GM21447 (cell line): Measurements from ENCODE around the gene TRAPPC11.
A peak's percentile ranks its signal among the peaks of the same experiment; 100 is the strongest.

ENCODE experiments used
- ATAC-seq: cut with Tn5 transposase; IDR thresholded peaks from one replicate; pipeline ENCODE4 v1.9.1; 2021; ENCODE audit not compliant: unreplicated experiment

Gene TRAPPC11

DNA sequence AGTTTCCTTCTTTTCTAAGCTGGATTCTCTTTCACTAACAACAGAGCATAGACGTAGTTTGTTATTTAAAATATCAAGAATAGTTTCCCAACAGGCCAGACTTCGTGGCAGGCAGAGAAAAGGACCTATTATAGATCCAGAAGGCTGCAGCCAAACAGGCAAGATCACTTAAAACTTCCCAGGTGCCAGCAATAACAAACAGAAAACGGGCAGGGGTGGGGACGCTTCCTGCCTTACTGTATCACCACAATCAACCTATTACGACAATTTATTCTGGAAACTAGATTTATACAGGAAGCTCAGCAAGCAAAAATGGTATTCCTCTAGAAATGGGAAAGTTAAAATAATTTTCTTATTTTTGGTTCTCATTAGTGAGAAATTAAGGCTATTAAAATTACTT, 22.2 kb upstream of the TRAPPC11 start:
- no peak for ATAC-seq

GRCh38 chr4:183637461-183637860, 21.6 kb upstream of the TRAPPC11 start:
- ATAC-seq, result no peak

DNA sequence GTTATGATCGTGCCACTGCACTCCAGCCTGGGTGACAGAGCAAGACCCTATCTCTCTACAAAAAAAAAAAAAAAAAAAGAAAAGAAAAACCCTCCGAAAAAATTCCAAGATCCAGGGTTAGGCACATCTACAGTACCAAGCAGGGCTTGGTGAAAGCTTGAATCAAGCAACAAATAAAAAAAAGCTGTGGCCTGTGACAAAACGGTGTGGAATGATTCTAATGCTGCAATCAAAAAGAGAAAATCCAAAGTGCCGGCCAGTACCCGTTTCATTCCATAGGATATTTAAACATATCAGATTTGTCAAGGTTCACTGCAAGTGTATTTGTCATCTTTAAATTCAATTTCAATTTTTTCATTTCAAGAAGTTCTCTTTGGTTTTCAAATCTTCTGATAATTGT, 20.7 kb upstream of the TRAPPC11 start:
- ATAC-seq, result no peak

- ATAC-seq, result no peak
Measured at GRCh38 chr4:183639291-183639690, 19.8 kb upstream of the TRAPPC11 start.

- ATAC-seq, result no peak
Measured at GRCh38 chr4:183645326-183645725, 13.8 kb upstream of the TRAPPC11 start.

DNA sequence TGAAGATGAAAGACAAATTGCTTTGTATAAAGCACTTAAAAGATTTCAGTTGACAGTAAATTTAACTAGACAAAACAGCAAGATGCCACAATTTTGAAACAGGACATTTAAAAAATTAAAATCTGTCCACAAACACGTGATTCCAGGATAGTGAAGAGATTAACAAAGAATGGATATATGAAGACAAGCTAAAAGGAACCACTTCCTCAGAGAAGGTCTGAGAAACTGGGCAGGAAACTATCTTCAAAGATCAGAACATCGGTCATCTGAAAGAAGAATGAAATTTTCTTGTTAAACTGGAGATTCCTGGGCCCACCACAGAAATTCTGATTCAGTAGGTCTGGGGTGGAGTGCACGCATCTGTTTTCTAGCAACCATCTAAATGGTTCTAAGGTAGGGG, 1.5 kb upstream of the TRAPPC11 start:
- no peak for ATAC-seq

DNA sequence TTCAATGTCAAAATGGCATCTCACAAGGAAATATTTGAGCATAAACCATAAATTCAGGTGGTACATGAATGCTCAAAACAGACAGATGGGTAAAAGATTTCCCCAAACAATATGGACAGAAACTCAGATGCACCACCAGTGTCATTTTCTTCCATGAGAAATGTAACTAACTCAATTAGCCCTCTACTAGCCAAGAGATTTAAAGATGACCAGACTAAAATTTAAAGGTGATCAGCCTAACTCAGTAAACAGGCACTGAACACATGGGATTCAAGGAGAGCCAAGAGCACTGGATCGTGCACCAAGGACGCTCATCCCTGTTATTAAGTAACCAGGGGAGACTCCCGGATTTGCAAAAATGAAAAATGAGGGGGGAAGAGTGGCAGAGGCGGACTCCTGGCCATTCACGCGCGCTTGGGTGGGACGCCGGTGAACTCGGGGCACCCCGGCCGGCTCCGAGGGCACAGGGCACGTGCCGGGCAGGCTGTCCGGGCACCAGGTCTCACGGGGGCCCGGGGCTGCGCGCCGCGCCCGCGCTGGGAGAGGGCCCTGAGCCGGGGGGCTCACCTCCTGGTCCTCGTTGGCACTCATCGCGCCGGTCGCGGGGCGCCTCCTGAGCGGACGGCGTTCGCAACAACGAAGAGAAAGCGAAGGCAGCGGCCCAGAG, 598 bp upstream of the TRAPPC11 start:
- peak; percentile 28 for ATAC-seq

- no peak for ATAC-seq
Measured at GRCh38 chr4:183659872-183660242, 764 bp downstream of the TRAPPC11 start.

DNA sequence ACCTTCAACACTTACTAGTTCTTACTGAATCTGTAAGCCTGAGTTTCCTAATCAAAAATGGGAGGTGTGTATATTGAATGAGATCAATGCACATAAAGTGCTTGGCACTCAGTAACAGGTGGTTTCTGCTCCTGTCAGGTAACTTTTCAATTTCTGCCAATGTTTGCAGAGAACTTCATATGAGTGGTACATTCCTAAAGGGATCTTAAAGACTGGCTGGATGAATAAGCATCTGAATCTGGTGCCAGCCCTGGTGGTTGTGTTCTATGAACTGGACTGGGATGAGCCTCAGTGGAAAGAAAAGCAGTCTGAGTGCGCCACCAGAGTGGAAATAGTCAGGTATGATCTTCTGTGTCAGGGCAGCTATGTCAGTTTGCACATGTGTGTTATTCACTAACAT, 7.0 kb downstream of the TRAPPC11 start:
- ATAC-seq, result no peak

GRCh38 chr4:183670251-183670650, 11.2 kb downstream of the TRAPPC11 start:
- no peak for ATAC-seq

- ATAC-seq, result no peak
Measured at GRCh38 chr4:183670960-183671555, 12.0 kb downstream of the TRAPPC11 start.

- no peak for ATAC-seq
Measured at GRCh38 chr4:183674153-183674552, 15.1 kb downstream of the TRAPPC11 start.

DNA sequence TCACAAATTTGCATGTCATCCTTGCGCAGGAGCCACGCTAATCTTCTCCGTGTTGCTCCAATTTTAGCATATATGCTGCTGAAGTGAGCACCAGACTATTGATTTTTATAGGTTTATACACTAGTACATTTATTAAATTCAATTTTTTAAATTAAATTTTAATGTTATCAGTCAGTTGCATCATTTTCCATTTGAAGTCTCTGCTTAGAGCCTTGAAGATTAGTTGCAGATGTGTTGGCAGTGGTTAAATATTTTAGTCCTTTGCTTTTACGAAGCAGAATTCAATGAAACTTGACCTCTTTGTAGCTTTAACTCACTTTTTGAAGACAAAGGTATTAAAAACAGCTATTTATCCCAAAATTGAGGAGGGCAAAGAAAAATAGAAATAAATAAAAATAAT, 16.5 kb downstream of the TRAPPC11 start:
- no peak for ATAC-seq

DNA sequence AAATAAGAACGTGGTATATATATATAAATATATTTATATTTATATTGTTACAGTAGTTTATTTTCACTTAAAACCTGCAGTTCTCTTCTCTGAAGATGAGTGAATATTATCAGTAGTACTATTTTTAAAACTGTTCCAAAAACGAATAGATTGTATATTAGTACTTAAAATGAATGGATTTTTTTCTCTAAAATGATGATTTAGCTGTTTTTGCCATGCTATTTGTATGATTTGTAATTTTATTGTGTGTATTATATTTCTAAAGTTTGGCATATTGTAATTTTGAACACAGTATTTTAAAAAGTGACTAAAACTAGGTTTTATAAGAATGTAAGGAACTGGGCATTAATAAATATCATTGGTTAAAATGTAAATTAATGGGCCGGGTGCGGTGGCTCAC, 22.0 kb downstream of the TRAPPC11 start:
- no peak for ATAC-seq

DNA sequence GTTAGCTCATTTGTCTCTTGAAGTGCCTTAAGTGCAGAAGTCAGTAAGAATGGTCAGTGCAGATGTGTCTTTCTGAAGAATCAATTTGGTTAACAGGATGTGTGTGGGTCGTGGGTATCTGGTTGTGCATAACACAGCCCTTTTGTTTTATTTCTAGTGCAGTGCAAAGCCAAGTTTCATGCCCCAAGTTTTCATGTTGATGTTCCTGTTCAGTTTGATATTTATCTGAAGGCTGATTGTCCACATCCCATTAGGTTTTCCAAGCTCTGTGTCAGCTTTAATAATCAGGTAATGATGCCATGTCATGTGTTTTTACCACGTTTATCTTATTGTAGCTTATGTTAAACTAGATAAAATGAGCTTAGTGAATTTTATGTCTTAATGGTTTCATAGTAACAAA, 27.4 kb downstream of the TRAPPC11 start:
- no peak for ATAC-seq

DNA sequence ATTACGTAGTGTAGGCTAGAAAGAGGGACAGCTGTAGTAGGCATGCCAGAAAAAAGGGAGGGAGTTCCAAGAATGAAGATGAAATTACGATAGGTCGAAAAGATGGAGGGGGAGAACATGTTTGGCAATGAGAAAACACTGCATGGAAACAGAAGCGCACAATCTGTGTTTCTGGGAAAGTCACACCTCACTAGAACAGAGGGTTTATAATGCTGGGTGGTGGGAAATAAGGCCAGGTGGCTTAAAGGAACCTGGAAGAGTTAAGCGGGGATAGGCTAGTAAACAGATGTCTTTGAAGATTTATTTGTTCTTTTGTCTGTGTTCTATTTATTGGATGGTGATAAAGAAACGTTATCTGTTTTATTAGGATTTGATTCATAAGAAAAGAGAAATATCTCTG, 29.1 kb downstream of the TRAPPC11 start:
- ATAC-seq, result no peak

GRCh38 chr4:183691006-183691405, 31.9 kb downstream of the TRAPPC11 start:
- no peak for ATAC-seq

GRCh38 chr4:183691897-183692296, 32.8 kb downstream of the TRAPPC11 start:
- no peak for ATAC-seq

GRCh38 chr4:183698909-183699308, 39.8 kb downstream of the TRAPPC11 start:
- ATAC-seq, result no peak

GRCh38 chr4:183700407-183700806, 41.3 kb downstream of the TRAPPC11 start:
- ATAC-seq, result no peak

GRCh38 chr4:183702492-183702891, 43.4 kb downstream of the TRAPPC11 start:
- no peak for ATAC-seq

- ATAC-seq, result no peak
Measured at GRCh38 chr4:183714626-183715025, 55.5 kb downstream of the TRAPPC11 start.

GRCh38 chr4:183716302-183716701, 57.2 kb downstream of the TRAPPC11 start:
- ATAC-seq, result no peak
